ENCODE results near the gene FGGY. TPM values are rescaled to one million over a fixed set of nuclear protein-coding genes. Genes with fewer than 3 reads are reported as not detected.

The FGGY gene
- total and polyA plus RNA-seq, 2 donors (not counting 1 experiment from before 2014, with no cell fraction given): 6.1 to 38.5 TPM

GRCh38 chr1:59510249-59510648 is 213.4 kb downstream of the FGGY start:
- H3K9me3 Mint-ChIP-seq (ENCODE audit: insufficient read depth): no peaks in the 10 kb centered on the region
- Histone ChIP-seq H3K27ac (ENCODE audit: low read length in 2 of 2) (no peak overlapping the region), H2AFZ (ENCODE audit: insufficient read depth, low read depth, low read length, poor library complexity, severe bottlenecking) (no peak overlapping the region), H3K4me3 (ENCODE audit: control extremely low read depth in 1 of 5, extremely low read depth in 1 of 5, insufficient read depth in 1 of 5, low read depth in 2 of 5, low read length in 4 of 5) (no peak overlapping the region), H3K9ac (ENCODE audit: low read length) (no peak overlapping the region), H3K27me3 (replicated peaks in 1 of 4; ENCODE audit: control extremely low read depth in 1 of 4, control insufficient read depth in 3 of 4, insufficient read depth in 4 of 4, low read length in 3 of 4) (no peaks in the 10 kb centered on the region), H3K79me2 (ENCODE audit: control insufficient read depth, insufficient read depth, low read length) (no peaks in the 10 kb centered on the region), H3K4me1 (ENCODE audit: control insufficient read depth in 2 of 2, insufficient read depth in 2 of 2, low read length in 2 of 2) (peaks cover 0 to 5% of the 10 kb centered on the region in 2 donors), H3K9me3 (ENCODE audit: control extremely low read depth in 1 of 3, control insufficient read depth in 2 of 3, insufficient read depth in 1 of 3, low read length in 2 of 3) (no peaks in the 10 kb centered on the region), H3K4me2 (replicated peaks; ENCODE audit: low read depth, low read length, poor library complexity, severe bottlenecking) (no peak overlapping the region), H4K20me1 (ENCODE audit: control insufficient read depth, insufficient read depth, low read length, poor library complexity, severe bottlenecking) (no peaks in the 10 kb centered on the region), H3K36me3 (replicated peaks in 1 of 2; ENCODE audit: control extremely low read depth in 1 of 2, control insufficient read depth in 1 of 2, extremely low read depth in 1 of 2, insufficient read depth in 2 of 2, low read length in 1 of 2) (peaks cover 1 to 6% of the 10 kb centered on the region in 2 experiments)
- ChIA-PET CTCF (no interaction called here), POLR2A (no interaction called here)
- peaks cover 9% of the 10 kb centered on the region for H3K4me1 Mint-ChIP-seq
- no CpG with 5 or more reads among the region's 1 CpG for WGBS (ENCODE audit: insufficient coverage)
- no peaks in the 10 kb centered on the region for H3K27me3 Mint-ChIP-seq
- H3K27ac Mint-ChIP-seq: no peak overlapping the region
- intact Hi-C loops (cut with micrococcal nuclease): no loop called here
- TF ChIP-seq CTCF (IDR thresholded peaks at IDR 0.05): no peak
- TF ChIP-seq EZH2 (IDR thresholded peaks at IDR 0.05; ENCODE audit: borderline replicate concordance, insufficient read depth, low read depth, low read length, poor library complexity, severe bottlenecking): no peak
- no peak overlapping the region for H3K4me3 Mint-ChIP-seq
- no peak for DNase-seq
- no peak for ATAC-seq (ENCODE audit: low read depth)

- Histone ChIP-seq H2AFZ (ENCODE audit: insufficient read depth, low read depth, low read length, poor library complexity, severe bottlenecking) (no peak overlapping the region), H3K4me1 (ENCODE audit: control insufficient read depth in 2 of 2, insufficient read depth in 2 of 2, low read length in 2 of 2) (peaks cover 0 to 5% of the 10 kb centered on the region in 2 donors), H4K20me1 (ENCODE audit: control insufficient read depth, insufficient read depth, low read length, poor library complexity, severe bottlenecking) (no peaks in the 10 kb centered on the region), H3K9me3 (ENCODE audit: control extremely low read depth in 1 of 3, control insufficient read depth in 2 of 3, insufficient read depth in 1 of 3, low read length in 2 of 3) (no peaks in the 10 kb centered on the region), H3K27ac (ENCODE audit: low read length in 2 of 2) (no peak overlapping the region), H3K79me2 (ENCODE audit: control insufficient read depth, insufficient read depth, low read length) (no peaks in the 10 kb centered on the region), H3K27me3 (replicated peaks in 1 of 4; ENCODE audit: control extremely low read depth in 1 of 4, control insufficient read depth in 3 of 4, insufficient read depth in 4 of 4, low read length in 3 of 4) (no peaks in the 10 kb centered on the region), H3K36me3 (replicated peaks in 1 of 2; ENCODE audit: control extremely low read depth in 1 of 2, control insufficient read depth in 1 of 2, extremely low read depth in 1 of 2, insufficient read depth in 2 of 2, low read length in 1 of 2) (peaks cover 1 to 6% of the 10 kb centered on the region in 2 experiments), H3K4me2 (replicated peaks; ENCODE audit: low read depth, low read length, poor library complexity, severe bottlenecking) (no peak overlapping the region), H3K9ac (ENCODE audit: low read length) (no peak overlapping the region), H3K4me3 (ENCODE audit: control extremely low read depth in 1 of 5, extremely low read depth in 1 of 5, insufficient read depth in 1 of 5, low read depth in 2 of 5, low read length in 4 of 5) (no peak overlapping the region)
- intact Hi-C loops (cut with micrococcal nuclease): no loop called here
- ChIA-PET CTCF (no interaction called here), POLR2A (no interaction called here)
- H3K27ac Mint-ChIP-seq: no peak overlapping the region
- H3K9me3 Mint-ChIP-seq (ENCODE audit: insufficient read depth): no peaks in the 10 kb centered on the region
- H3K27me3 Mint-ChIP-seq: no peaks in the 10 kb centered on the region
- DNase-seq: no peak
- H3K4me1 Mint-ChIP-seq: peaks cover 9% of the 10 kb centered on the region
- no peak overlapping the region for H3K4me3 Mint-ChIP-seq
- ATAC-seq (ENCODE audit: low read depth): no peak
- TF ChIP-seq EZH2 (IDR thresholded peaks at IDR 0.05; ENCODE audit: borderline replicate concordance, insufficient read depth, low read depth, low read length, poor library complexity, severe bottlenecking) (no peak), CTCF (IDR thresholded peaks at IDR 0.05) (no peak)
- WGBS (ENCODE audit: insufficient coverage): 97% methylated on average over 4 of the region's 7 CpGs
These were observed 214.9 kb downstream of the FGGY start for GRCh38 chr1:59511476-59512465.
